Effector memory CD4-positive, alpha-beta T cell (primary cell): Measurements from ENCODE around the gene LARGE1.

Experiments used
- DNase-seq, 3 donors: peaks; one replicate each; pipeline ENCODE4 v3.0.0-alpha.2; 2020
- H3K27ac ChIP-seq: 2 replicates; pipeline ENCODE4 v1.7.0; 2013; ENCODE audit warnings: mild to moderate bottlenecking, low read length, moderate library complexity; ENCODE audit not compliant: insufficient read depth, poor library complexity, severe bottlenecking
- H3K27me3 ChIP-seq: replicated peaks from 2 replicates; pipeline ENCODE4 v1.7.0; 2013; ENCODE audit warnings: mild to moderate bottlenecking, low read length; ENCODE audit not compliant: insufficient read depth, control insufficient read depth, poor library complexity, severe bottlenecking
- H3K36me3 ChIP-seq: 2 replicates; pipeline ENCODE4 v1.7.0; 2013; ENCODE audit warnings: mild to moderate bottlenecking, low read length, moderate library complexity; ENCODE audit not compliant: control insufficient read depth, insufficient read depth
- H3K4me1 ChIP-seq: 2 replicates; pipeline ENCODE4 v1.7.0; 2013; ENCODE audit warnings: low read length, mild to moderate bottlenecking; ENCODE audit not compliant: control insufficient read depth, insufficient read depth, poor library complexity, severe bottlenecking
- H3K4me3 ChIP-seq: 2 replicates; pipeline ENCODE4 v1.7.0; 2013; ENCODE audit warnings: low read length, low read depth, mild to moderate bottlenecking; ENCODE audit not compliant: insufficient read depth, poor library complexity, severe bottlenecking
- H3K9me3 ChIP-seq: 2 replicates; pipeline ENCODE4 v1.7.0; 2013; ENCODE audit warnings: mild to moderate bottlenecking, low read length, moderate library complexity; ENCODE audit not compliant: control insufficient read depth

Gene LARGE1

GRCh38 chr22:33350961-33351360, 569.3 kb downstream of the LARGE1 start:
- H3K27me3 ChIP-seq, result no peaks in the 10 kb centered on the region
- H3K9me3 ChIP-seq, result no peaks in the 10 kb centered on the region
- no peak for DNase-seq
- no peak overlapping the region for H3K27ac ChIP-seq
- H3K4me3 ChIP-seq, result no peak overlapping the region
- no peaks in the 10 kb centered on the region for H3K36me3 ChIP-seq
- no peaks in the 10 kb centered on the region for H3K4me1 ChIP-seq

- no peak overlapping the region for H3K27ac ChIP-seq
- H3K9me3 ChIP-seq, result no peaks in the 10 kb centered on the region
- no peaks in the 10 kb centered on the region for H3K36me3 ChIP-seq
- no peak overlapping the region for H3K4me3 ChIP-seq
- DNase-seq, result no peak
- no peaks in the 10 kb centered on the region for H3K27me3 ChIP-seq
- H3K4me1 ChIP-seq, result no peaks in the 10 kb centered on the region
Observed at GRCh38 chr22:33350491-33350890, 569.8 kb downstream of the LARGE1 start.

- Histone ChIP-seq H3K36me3 (no peaks in the 10 kb centered on the region), H3K9me3 (no peaks in the 10 kb centered on the region), H3K4me3 (no peak overlapping the region), H3K27me3 (no peaks in the 10 kb centered on the region), H3K27ac (no peak overlapping the region), H3K4me1 (no peaks in the 10 kb centered on the region)
- DNase-seq, result no peak
Observed at GRCh38 chr22:33347002-33347401, 573.3 kb downstream of the LARGE1 start.

GRCh38 chr22:33341611-33342010, 578.7 kb downstream of the LARGE1 start:
- Histone ChIP-seq H3K4me3 (no peak overlapping the region), H3K27ac (no peak overlapping the region), H3K27me3 (no peaks in the 10 kb centered on the region), H3K36me3 (no peaks in the 10 kb centered on the region), H3K9me3 (no peaks in the 10 kb centered on the region), H3K4me1 (no peaks in the 10 kb centered on the region)
- DNase-seq, result no peak

GRCh38 chr22:33337524-33337923, 582.8 kb downstream of the LARGE1 start:
- no peaks in the 10 kb centered on the region for H3K27me3 ChIP-seq
- H3K9me3 ChIP-seq, result no peaks in the 10 kb centered on the region
- no peaks in the 10 kb centered on the region for H3K4me1 ChIP-seq
- no peak overlapping the region for H3K4me3 ChIP-seq
- no peak for DNase-seq
- no peaks in the 10 kb centered on the region for H3K36me3 ChIP-seq
- no peak overlapping the region for H3K27ac ChIP-seq

- H3K4me3 ChIP-seq, result no peak overlapping the region
- no peaks in the 10 kb centered on the region for H3K36me3 ChIP-seq
- no peaks in the 10 kb centered on the region for H3K4me1 ChIP-seq
- H3K9me3 ChIP-seq, result no peaks in the 10 kb centered on the region
- no peaks in the 10 kb centered on the region for H3K27me3 ChIP-seq
- DNase-seq, result no peak
- no peak overlapping the region for H3K27ac ChIP-seq
Observed at GRCh38 chr22:33335611-33336279, 584.5 kb downstream of the LARGE1 start.

- H3K4me3 ChIP-seq, result no peak overlapping the region
- no peak for DNase-seq
- H3K27ac ChIP-seq, result no peak overlapping the region
- H3K36me3 ChIP-seq, result no peaks in the 10 kb centered on the region
- no peaks in the 10 kb centered on the region for H3K4me1 ChIP-seq
- H3K9me3 ChIP-seq, result no peaks in the 10 kb centered on the region
- H3K27me3 ChIP-seq, result no peaks in the 10 kb centered on the region
Observed at GRCh38 chr22:33332538-33332937, 587.7 kb downstream of the LARGE1 start.

GRCh38 chr22:33331017-33331416, 589.3 kb downstream of the LARGE1 start:
- Histone ChIP-seq H3K27me3 (no peaks in the 10 kb centered on the region), H3K4me1 (no peaks in the 10 kb centered on the region), H3K4me3 (no peak overlapping the region), H3K9me3 (no peaks in the 10 kb centered on the region), H3K36me3 (no peaks in the 10 kb centered on the region), H3K27ac (no peak overlapping the region)
- no peak for DNase-seq

- no peak overlapping the region for H3K27ac ChIP-seq
- no peaks in the 10 kb centered on the region for H3K27me3 ChIP-seq
- no peaks in the 10 kb centered on the region for H3K4me1 ChIP-seq
- no peak for DNase-seq
- H3K4me3 ChIP-seq, result no peak overlapping the region
- no peaks in the 10 kb centered on the region for H3K9me3 ChIP-seq
- no peaks in the 10 kb centered on the region for H3K36me3 ChIP-seq
Observed at GRCh38 chr22:33330534-33330933, 589.7 kb downstream of the LARGE1 start.

GRCh38 chr22:33329398-33329797, 590.9 kb downstream of the LARGE1 start:
- Histone ChIP-seq H3K27ac (no peak overlapping the region), H3K4me1 (no peaks in the 10 kb centered on the region), H3K27me3 (no peaks in the 10 kb centered on the region), H3K4me3 (no peak overlapping the region), H3K36me3 (no peaks in the 10 kb centered on the region), H3K9me3 (no peaks in the 10 kb centered on the region)
- no peak for DNase-seq
